GM12878 (cell line): ENCODE results near the gene HSPB6. TPM values are rescaled to one million over a fixed set of nuclear protein-coding genes. Genes with fewer than 3 reads are reported as not detected.

ENCODE experiments used
- ATAC-seq: fragments of 200-7000 bp; cut with Tn5 transposase; 3 replicates; pipeline ENCODE4 v1.9.1; 2020; ENCODE audit warnings: mild to moderate bottlenecking, moderate library complexity
- BruUV-seq: library from RNA; stranded (reverse); fragments of 400-500 nt; replicated peaks from 2 replicates; lab custom pipeline; 2021; lab: Mats Ljungman, UMichigan
- CTCF ChIA-PET: fragments of 300-600 bp; sonication (Branson Sonifier 250); formaldehyde crosslinking; extraction: SDS; loops from one replicate; lab custom pipeline; 2021; ENCODE audit warnings: inconsistent platforms; lab: Yijun Ruan, JAX
- POLR2A ChIA-PET: fragments of 350-600 bp; formaldehyde crosslinking; extraction: SDS; loops from one replicate; lab custom pipeline; 2021; ENCODE audit warnings: inconsistent platforms; lab: Charles Lee
- RAD21 ChIA-PET: fragments of 300-600 bp; sonication (Branson Sonifier 250); formaldehyde crosslinking; loops from one replicate; lab custom pipeline; 2023; ENCODE audit warnings: antibody characterized with exemption; ENCODE audit not compliant: unreplicated experiment; lab: Charles Lee
- SMC1A ChIA-PET: fragments of 300-600 bp; sonication (Branson Sonifier 250); formaldehyde crosslinking; loops from one replicate; lab custom pipeline; 2023; ENCODE audit not compliant: unreplicated experiment, uncharacterized antibody; lab: Charles Lee
- DNase-seq: peaks from one replicate; pipeline ENCODE4 v3.0.0-alpha.2; 2011; ENCODE audit warnings: low read depth, low spot score
- FAIRE-seq: peaks from 3 replicates; lab custom pipeline; 2011; peaks lifted over from hg19 to GRCh38; lab: Jason Lieb, UNC
- H2AFZ ChIP-seq: 2 replicates; pipeline ENCODE4 v1.6.0; 2011; ENCODE audit warnings: low read depth, low read length, control low read depth; ENCODE audit not compliant: control insufficient read depth
- H3K27ac ChIP-seq: 2 replicates; pipeline ENCODE4 v1.5.1; 2011; ENCODE audit warnings: control low read depth; ENCODE audit not compliant: control insufficient read depth, insufficient read depth
- H3K27me3 ChIP-seq, 2 experiments: replicated peaks in 1 of 2; 2 replicates each; pipeline versions ENCODE4 v1.6.0 to v1.6.1; 2011; ENCODE audit warnings: low read length in 1 of 2; ENCODE audit not compliant: control insufficient read depth in 2 of 2, insufficient read depth in 2 of 2
- H3K36me3 ChIP-seq, 2 experiments: 2 replicates each; pipeline ENCODE4 v1.5.1; 2011; ENCODE audit warnings: low read length in 1 of 2; ENCODE audit not compliant: control insufficient read depth in 2 of 2, insufficient read depth in 2 of 2
- H3K4me1 ChIP-seq: 2 replicates; pipeline ENCODE4 v1.6.1; 2011; ENCODE audit warnings: mild to moderate bottlenecking, low read length, moderate library complexity, mixed read lengths; ENCODE audit not compliant: control insufficient read depth, insufficient read depth
- H3K4me2 ChIP-seq: 2 replicates; pipeline ENCODE4 v1.6.0; 2011; ENCODE audit warnings: control low read depth; ENCODE audit not compliant: control insufficient read depth, insufficient read depth
- H3K4me3 ChIP-seq: fragments of 200-600 bp; sonication (generic); 2 replicates; pipeline ENCODE4 v1.5.1; 2016
- H3K79me2 ChIP-seq: 2 replicates; pipeline ENCODE4 v1.6.0; 2011; ENCODE audit warnings: low read length; ENCODE audit not compliant: control insufficient read depth, insufficient read depth
- H3K9ac ChIP-seq: 2 replicates; pipeline ENCODE4 v1.8.0; 2011; ENCODE audit warnings: low read length, control low read depth, mixed read lengths; ENCODE audit not compliant: control insufficient read depth, insufficient read depth
- H3K9me3 ChIP-seq: replicated peaks from 3 replicates; pipeline ENCODE4 v1.5.1; 2011; ENCODE audit warnings: mild to moderate bottlenecking, low read length; ENCODE audit not compliant: control insufficient read depth, insufficient read depth
- H4K20me1 ChIP-seq: 2 replicates; pipeline ENCODE4 v1.6.0; 2011; ENCODE audit not compliant: control insufficient read depth, insufficient read depth
- BCL11A ChIP-seq: IDR thresholded peaks from 2 replicates; pipeline ENCODE4 v1.6.1; 2011; ENCODE audit warnings: low read depth, low read length
- CHD1 ChIP-seq: IDR thresholded peaks from 2 replicates; pipeline ENCODE4 v1.6.1; 2012; ENCODE audit warnings: low read depth, low read length, improper control_type of control experiment
- GABPA ChIP-seq: IDR thresholded peaks from 2 replicates; pipeline ENCODE4 v1.6.1; 2014; ENCODE audit warnings: antibody characterized with exemption, low read depth, mild to moderate bottlenecking, inconsistent platforms
- HDGF ChIP-seq: fragments of 450-650 bp; IDR thresholded peaks from 2 replicates; pipeline ENCODE4 v1.6.1; 2016; ENCODE audit warnings: antibody characterized with exemption
- MYB ChIP-seq: fragments of 150-350 bp; IDR thresholded peaks from 2 replicates; pipeline ENCODE4 v1.6.1; 2014; ENCODE audit warnings: mild to moderate bottlenecking, low read depth, low read length, borderline replicate concordance
- NBN ChIP-seq: fragments of 450-650 bp; IDR thresholded peaks from 2 replicates; pipeline ENCODE4 v1.6.1; 2016
- SREBF2 ChIP-seq: IDR thresholded peaks from 2 replicates; pipeline ENCODE4 v1.6.1; 2012; ENCODE audit warnings: mild to moderate bottlenecking, low read length
- SUPT20H ChIP-seq: IDR thresholded peaks from 2 replicates; pipeline ENCODE4 v1.6.1; 2011; ENCODE audit warnings: low read depth, mild to moderate bottlenecking, low read length, moderate library complexity, borderline replicate concordance; ENCODE audit not compliant: control insufficient read depth
- ZSCAN29 ChIP-seq: fragments of 450-650 bp; IDR thresholded peaks from 2 replicates; pipeline ENCODE4 v1.6.1; 2017; ENCODE audit warnings: mild to moderate bottlenecking, moderate library complexity
- WGBS: methylation state at CpG from one replicate; pipeline ENCODE4 v1.1.6; 2016; ENCODE audit warnings: low lambda C conversion rate; ENCODE audit not compliant: insufficient replicate concordance, insufficient coverage; ENCODE audit errors: missing lambda C conversion rate; 5-methylcytosine and 5-hydroxymethylcytosine counted together
- in situ Hi-C: fragments of 300-500 bp; cut with MboI; formaldehyde crosslinking; loops from 9 replicates; pipeline ENCODE4 v1.14.3; 2018; ENCODE audit warnings: mixed read lengths
- intact Hi-C: fragments of 100-400 bp; cut with micrococcal nuclease; formaldehyde crosslinking; loops from one replicate; pipeline ENCODE4 v1.14.2; 2022; ENCODE audit not compliant: unreplicated experiment
- polyA plus RNA-seq, 11 experiments: library from polyadenylated mRNA; depleted of rRNA in 4 of 11; unstranded in 6 of 11; stranded (reverse) in 5 of 11; fragments of >200 nt; fragmentation: Nextera tagmentation in 4 of 11; fragmentation: Illumina TruSeq in 1 of 11; extraction: Ambion mirVana in 4 of 11; extraction: Trizol in 1 of 11; gene quantifications; 1 replicate in 1 of 11; 2 replicates in 10 of 11; pipeline versions ENCODE4 v1.2.1 to v1.2.3, GENCODE V29; 2011 to 2016; ENCODE audit warnings: inconsistent platforms in 2 of 11, missing spikeins in 2 of 11, low read depth in 1 of 11
- total RNA-seq, 4 experiments: library from RNA; depleted of rRNA in 3 of 4; stranded (reverse); fragments of >200 nt in 3 of 4; fragmentation: Illumina TruSeq in 1 of 4; extraction: Trizol in 1 of 4; gene quantifications; 2 replicates each; pipeline versions ENCODE4 v1.2.1 to v1.2.3, GENCODE V29; 2013 to 2021
- TF ChIP-seq, protein P1 (sequence below): IDR thresholded peaks from 2 replicates; pipeline ENCODE4 v1.6.1; 2011; ENCODE audit warnings: borderline replicate concordance, low read depth, mild to moderate bottlenecking, moderate library complexity, low read length; ENCODE audit not compliant: insufficient read depth, poor library complexity, severe bottlenecking
- TF ChIP-seq, protein P2 (sequence below): IDR thresholded peaks from 2 replicates; pipeline ENCODE4 v1.6.1; 2012; ENCODE audit warnings: low read depth, low read length, improper control_type of control experiment
- TF ChIP-seq, protein P3 (sequence below): fragments of 450-650 bp; formaldehyde crosslinking; IDR thresholded peaks from 2 replicates; pipeline ENCODE4 v1.4.0; 2020; ENCODE audit warnings: mild to moderate bottlenecking, moderate library complexity
- TF ChIP-seq, protein P4 (sequence below): fragments of 450-650 bp; IDR thresholded peaks from 2 replicates; pipeline ENCODE4 v1.6.1; 2017; ENCODE audit warnings: low read depth, mild to moderate bottlenecking, moderate library complexity

HSPB6 gene
- total and polyA plus RNA-seq, 10 of the 15 experiments (the other 5 are each of a cell fraction or from before 2014, with no cell fraction given): 0.09 to 1.6 (median 0.36) TPM; not detected in 4

DNA sequence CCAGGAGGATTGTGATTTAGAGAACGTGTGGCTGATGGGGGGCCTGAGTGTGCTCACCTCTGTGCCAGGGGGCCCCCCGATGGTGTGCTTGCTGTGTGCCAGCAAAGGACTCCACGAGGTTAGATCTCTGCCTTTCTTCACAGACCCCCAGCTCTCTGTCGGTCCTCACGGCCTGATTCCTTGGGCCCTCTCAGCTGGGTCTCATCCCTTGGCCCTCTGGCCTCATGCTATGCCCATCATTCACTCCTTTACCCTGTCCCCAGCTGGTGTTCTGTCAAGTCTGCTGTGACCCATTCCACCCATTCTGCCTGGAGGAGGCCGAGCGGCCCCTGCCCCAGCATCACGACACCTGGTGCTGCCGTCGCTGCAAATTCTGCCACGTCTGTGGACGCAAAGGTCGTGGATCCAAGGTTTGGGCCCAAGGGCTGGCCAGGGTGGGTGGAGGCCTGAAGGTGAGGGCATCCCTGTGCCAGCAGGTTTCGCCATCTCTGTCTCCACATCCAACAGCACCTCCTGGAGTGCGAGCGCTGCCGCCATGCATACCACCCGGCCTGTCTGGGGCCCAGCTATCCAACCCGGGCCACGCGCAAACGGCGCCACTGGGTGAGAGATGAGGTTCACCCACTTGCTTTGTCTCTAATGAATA is 31.5 kb downstream of the HSPB6 start:
- BruUV-seq: no TSS peak
- Histone ChIP-seq H4K20me1 (no peaks in the 10 kb centered on the region; the same call in 1 of the 2 replicates), H3K9ac (no peak overlapping the region), H3K4me3 (no peak overlapping the region)
- WGBS: 97% methylated on average over 23 of the region's 23 CpGs
- TF ChIP-seq GABPA (no peak), HDGF (no peak), NBN (no peak), CHD1 (no peak), SUPT20H (no peak), ZSCAN29 (no peak), SREBF2 (no peak), MYB (no peak), BCL11A (no peak)
- TF ChIP-seq, protein P1, sequence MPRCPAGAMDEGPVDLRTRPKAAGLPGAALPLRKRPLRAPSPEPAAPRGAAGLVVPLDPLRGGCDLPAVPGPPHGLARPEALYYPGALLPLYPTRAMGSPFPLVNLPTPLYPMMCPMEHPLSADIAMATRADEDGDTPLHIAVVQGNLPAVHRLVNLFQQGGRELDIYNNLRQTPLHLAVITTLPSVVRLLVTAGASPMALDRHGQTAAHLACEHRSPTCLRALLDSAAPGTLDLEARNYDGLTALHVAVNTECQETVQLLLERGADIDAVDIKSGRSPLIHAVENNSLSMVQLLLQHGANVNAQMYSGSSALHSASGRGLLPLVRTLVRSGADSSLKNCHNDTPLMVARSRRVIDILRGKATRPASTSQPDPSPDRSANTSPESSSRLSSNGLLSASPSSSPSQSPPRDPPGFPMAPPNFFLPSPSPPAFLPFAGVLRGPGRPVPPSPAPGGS: no peak
- TF ChIP-seq, protein P2, sequence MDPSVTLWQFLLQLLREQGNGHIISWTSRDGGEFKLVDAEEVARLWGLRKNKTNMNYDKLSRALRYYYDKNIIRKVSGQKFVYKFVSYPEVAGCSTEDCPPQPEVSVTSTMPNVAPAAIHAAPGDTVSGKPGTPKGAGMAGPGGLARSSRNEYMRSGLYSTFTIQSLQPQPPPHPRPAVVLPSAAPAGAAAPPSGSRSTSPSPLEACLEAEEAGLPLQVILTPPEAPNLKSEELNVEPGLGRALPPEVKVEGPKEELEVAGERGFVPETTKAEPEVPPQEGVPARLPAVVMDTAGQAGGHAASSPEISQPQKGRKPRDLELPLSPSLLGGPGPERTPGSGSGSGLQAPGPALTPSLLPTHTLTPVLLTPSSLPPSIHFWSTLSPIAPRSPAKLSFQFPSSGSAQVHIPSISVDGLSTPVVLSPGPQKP: no peak
- TF ChIP-seq, protein P3, sequence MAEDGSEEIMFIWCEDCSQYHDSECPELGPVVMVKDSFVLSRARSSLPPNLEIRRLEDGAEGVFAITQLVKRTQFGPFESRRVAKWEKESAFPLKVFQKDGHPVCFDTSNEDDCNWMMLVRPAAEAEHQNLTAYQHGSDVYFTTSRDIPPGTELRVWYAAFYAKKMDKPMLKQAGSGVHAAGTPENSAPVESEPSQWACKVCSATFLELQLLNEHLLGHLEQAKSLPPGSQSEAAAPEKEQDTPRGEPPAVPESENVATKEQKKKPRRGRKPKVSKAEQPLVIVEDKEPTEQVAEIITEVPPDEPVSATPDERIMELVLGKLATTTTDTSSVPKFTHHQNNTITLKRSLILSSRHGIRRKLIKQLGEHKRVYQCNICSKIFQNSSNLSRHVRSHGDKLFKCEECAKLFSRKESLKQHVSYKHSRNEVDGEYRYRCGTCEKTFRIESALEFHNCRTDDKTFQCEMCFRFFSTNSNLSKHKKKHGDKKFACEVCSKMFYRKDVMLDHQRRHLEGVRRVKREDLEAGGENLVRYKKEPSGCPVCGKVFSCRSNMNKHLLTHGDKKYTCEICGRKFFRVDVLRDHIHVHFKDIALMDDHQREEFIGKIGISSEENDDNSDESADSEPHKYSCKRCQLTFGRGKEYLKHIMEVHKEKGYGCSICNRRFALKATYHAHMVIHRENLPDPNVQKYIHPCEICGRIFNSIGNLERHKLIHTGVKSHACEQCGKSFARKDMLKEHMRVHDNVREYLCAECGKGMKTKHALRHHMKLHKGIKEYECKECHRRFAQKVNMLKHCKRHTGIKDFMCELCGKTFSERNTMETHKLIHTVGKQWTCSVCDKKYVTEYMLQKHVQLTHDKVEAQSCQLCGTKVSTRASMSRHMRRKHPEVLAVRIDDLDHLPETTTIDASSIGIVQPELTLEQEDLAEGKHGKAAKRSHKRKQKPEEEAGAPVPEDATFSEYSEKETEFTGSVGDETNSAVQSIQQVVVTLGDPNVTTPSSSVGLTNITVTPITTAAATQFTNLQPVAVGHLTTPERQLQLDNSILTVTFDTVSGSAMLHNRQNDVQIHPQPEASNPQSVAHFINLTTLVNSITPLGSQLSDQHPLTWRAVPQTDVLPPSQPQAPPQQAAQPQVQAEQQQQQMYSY (CRISPR knock-in tag): no peak
- TF ChIP-seq, protein P4, sequence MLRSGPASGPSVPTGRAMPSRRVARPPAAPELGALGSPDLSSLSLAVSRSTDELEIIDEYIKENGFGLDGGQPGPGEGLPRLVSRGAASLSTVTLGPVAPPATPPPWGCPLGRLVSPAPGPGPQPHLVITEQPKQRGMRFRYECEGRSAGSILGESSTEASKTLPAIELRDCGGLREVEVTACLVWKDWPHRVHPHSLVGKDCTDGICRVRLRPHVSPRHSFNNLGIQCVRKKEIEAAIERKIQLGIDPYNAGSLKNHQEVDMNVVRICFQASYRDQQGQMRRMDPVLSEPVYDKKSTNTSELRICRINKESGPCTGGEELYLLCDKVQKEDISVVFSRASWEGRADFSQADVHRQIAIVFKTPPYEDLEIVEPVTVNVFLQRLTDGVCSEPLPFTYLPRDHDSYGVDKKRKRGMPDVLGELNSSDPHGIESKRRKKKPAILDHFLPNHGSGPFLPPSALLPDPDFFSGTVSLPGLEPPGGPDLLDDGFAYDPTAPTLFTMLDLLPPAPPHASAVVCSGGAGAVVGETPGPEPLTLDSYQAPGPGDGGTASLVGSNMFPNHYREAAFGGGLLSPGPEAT: no peak
- TF ChIP-seq, all 136 proteins: peak for 0
- H3K4me2 ChIP-seq: no peak overlapping the region
- H3K4me1 ChIP-seq: no peaks in the 10 kb centered on the region
- ChIA-PET POLR2A (no interaction called here), CTCF (no interaction called here), SMC1A (interaction anchor here (0.8 kb wide), 1 partner anchor 31 kb away, joined by 3 read pairs; no protein-coding TSS in a partner anchor), RAD21 (no interaction called here)
- in situ Hi-C loops: no loop called here
- intact Hi-C loops: no loop called here
- no peak for ATAC-seq
- no peak for DNase-seq
- H3K36me3 ChIP-seq: peaks cover 27 to 49% of the 10 kb centered on the region in 2 experiments
- no peaks in the 10 kb centered on the region; the same call in 1 of the 2 replicates for H3K79me2 ChIP-seq
- no peaks in the 10 kb centered on the region for H3K27me3 ChIP-seq
- no peaks in the 10 kb centered on the region for H3K9me3 ChIP-seq
- H2AFZ ChIP-seq: no peak overlapping the region
- FAIRE-seq: no peak
- no peak overlapping the region for H3K27ac ChIP-seq
